Ascending aorta (tissue), 2 donors: Measurements from ENCODE around the gene DHRS3. TPM values are rescaled to one million over a fixed set of nuclear protein-coding genes. Genes with fewer than 3 reads are reported as not detected.
A peak's percentile ranks its signal among the peaks of the same experiment; 100 is the strongest.
"Not testable (repeated sequence)": the region's sequence is repeated elsewhere in the genome, so short reads cannot be mapped to it uniquely, and the experiment has no call there.

Experiments used
- DNase-seq, 2 donors: peaks; one replicate each; pipeline ENCODE4 v3.0.0-alpha.2; 2019; ENCODE audit warnings: low spot score in 2 of 2
- H3K27ac ChIP-seq, 2 donors: fragments of 200-600 bp; sonication (generic); one replicate each; pipeline ENCODE4 v1.5.1; 2016 to 2017; ENCODE audit warnings: mild to moderate bottlenecking in 1 of 2
- H3K27me3 ChIP-seq: fragments of 200-600 bp; sonication (generic); one replicate; pipeline ENCODE4 v1.5.1; 2017
- H3K36me3 ChIP-seq, 2 donors: fragments of 200-600 bp; sonication (generic); one replicate each; pipeline ENCODE4 v1.5.1; 2016
- H3K4me1 ChIP-seq, 2 donors: fragments of 200-600 bp; sonication (generic); one replicate each; pipeline ENCODE4 v1.5.1; 2016 to 2017; ENCODE audit warnings: mild to moderate bottlenecking in 1 of 2
- H3K4me3 ChIP-seq, 2 donors: fragments of 200-600 bp; sonication (generic); one replicate each; pipeline ENCODE4 v1.5.1; 2016 to 2017; ENCODE audit warnings: mild to moderate bottlenecking in 1 of 2
- H3K9me3 ChIP-seq, 2 donors: fragments of 200-600 bp; sonication (generic); one replicate each; pipeline ENCODE4 v1.5.1; 2016
- CTCF ChIP-seq, 3 experiments: fragments of 200-600 bp in 2 of 3; fragments of 450-650 bp in 1 of 3; sonication (generic) in 2 of 3; IDR thresholded peaks; one replicate each; pipeline ENCODE4 v1.5.1; 2016 to 2019; ENCODE audit warnings: antibody characterized with exemption in 3 of 3, mild to moderate bottlenecking in 1 of 3, moderate library complexity in 1 of 3
- intact Hi-C: fragments of 100-400 bp; cut with DNase I; formaldehyde crosslinking; loops from one replicate; pipeline ENCODE4 v1.15.1; 2023
- total RNA-seq: library from RNA; depleted of rRNA; stranded (reverse); fragments of >200 nt; gene quantifications from one replicate; pipeline ENCODE4 v1.1.0, GENCODE V29; 2016

The DHRS3 gene
- total RNA-seq, 1 donor from 2014 or later, result 39.4 TPM

GRCh38 chr1:12568009-12568767 is 49.8 kb downstream of the DHRS3 start:
- H3K4me3 ChIP-seq, result no peak overlapping the region
- H3K27ac ChIP-seq, result peak overlapping the region in 1 of 2 donors; percentile 86
- peaks cover 7 to 13% of the 10 kb centered on the region in 2 donors for H3K4me1 ChIP-seq
- H3K9me3 ChIP-seq, result no peaks in the 10 kb centered on the region
- peaks cover 53 to 60% of the 10 kb centered on the region in 2 donors for H3K36me3 ChIP-seq
- intact Hi-C loops, result no loop called here
- no peaks in the 10 kb centered on the region for H3K27me3 ChIP-seq
- no peak for TF ChIP-seq CTCF (IDR thresholded peaks at IDR 0.05)
- DNase-seq, result no peak

GRCh38 chr1:12567288-12567819 is 50.7 kb downstream of the DHRS3 start:
- no peaks in the 10 kb centered on the region for H3K27me3 ChIP-seq
- H3K36me3 ChIP-seq, result peaks cover 45 to 52% of the 10 kb centered on the region in 2 donors
- peak overlapping the region; percentile 55 to 86 for H3K27ac ChIP-seq
- TF ChIP-seq CTCF (IDR thresholded peaks at IDR 0.05), result no peak
- intact Hi-C loops, result no loop called here
- H3K9me3 ChIP-seq, result no peaks in the 10 kb centered on the region
- no peak for DNase-seq
- H3K4me3 ChIP-seq, result no peak overlapping the region
- peaks cover 7 to 13% of the 10 kb centered on the region in 2 donors for H3K4me1 ChIP-seq

GRCh38 chr1:12566484-12567287 is 51.3 kb downstream of the DHRS3 start:
- Histone ChIP-seq H3K4me1 (peaks cover 7 to 13% of the 10 kb centered on the region in 2 donors), H3K27me3 (no peaks in the 10 kb centered on the region), H3K9me3 (no peaks in the 10 kb centered on the region), H3K4me3 (no peak overlapping the region), H3K36me3 (peaks cover 38 to 45% of the 10 kb centered on the region in 2 donors), H3K27ac (peak overlapping the region; percentile 80 to 86)
- intact Hi-C loops, result no loop called here
- TF ChIP-seq CTCF (IDR thresholded peaks at IDR 0.05), result no peak
- DNase-seq, result no peak

GRCh38 chr1:12565966-12566352 is 52.1 kb downstream of the DHRS3 start:
- DNase-seq, result no peak
- no peak for TF ChIP-seq CTCF (IDR thresholded peaks at IDR 0.05)
- peaks cover 31 to 38% of the 10 kb centered on the region in 2 donors for H3K36me3 ChIP-seq
- H3K4me1 ChIP-seq, result peaks cover 7 to 13% of the 10 kb centered on the region in 2 donors
- H3K4me3 ChIP-seq, result no peak overlapping the region
- H3K9me3 ChIP-seq, result no peaks in the 10 kb centered on the region
- peak overlapping the region; percentile 80 to 86 for H3K27ac ChIP-seq
- intact Hi-C loops, result no loop called here
- no peaks in the 10 kb centered on the region for H3K27me3 ChIP-seq

GRCh38 chr1:12565094-12565965 is 52.7 kb downstream of the DHRS3 start:
- Histone ChIP-seq H3K36me3 (peaks cover 24 to 32% of the 10 kb centered on the region in 2 donors), H3K4me3 (no peak overlapping the region), H3K4me1 (peaks cover 7 to 13% of the 10 kb centered on the region in 2 donors), H3K9me3 (no peaks in the 10 kb centered on the region), H3K27ac (peak overlapping the region; percentile 80 to 86), H3K27me3 (no peaks in the 10 kb centered on the region)
- intact Hi-C loops, result no loop called here
- no peak for DNase-seq
- TF ChIP-seq CTCF (IDR thresholded peaks at IDR 0.05), result no peak

GRCh38 chr1:12564251-12564650 is 53.8 kb downstream of the DHRS3 start:
- H3K27me3 ChIP-seq, H3K9me3 ChIP-seq, intact Hi-C loops, DNase-seq, H3K4me3 ChIP-seq: not testable (repeated sequence)
- Histone ChIP-seq H3K36me3 (peaks cover 19 to 23% of the 10 kb centered on the region in 2 donors), H3K27ac (peak overlapping the region; percentile 80 to 86), H3K4me1 (peaks cover 7 to 13% of the 10 kb centered on the region in 2 donors)
